Measurements from ENCODE around the gene FCGR1A. TPM values are rescaled to one million over a fixed set of nuclear protein-coding genes. Genes with fewer than 3 reads are reported as not detected.
"Not testable (repeated sequence)": the region's sequence is repeated elsewhere in the genome, so short reads cannot be mapped to it uniquely, and the experiment has no call there.

FCGR1A gene
- total RNA-seq, 4 donors from 2014 or later: 0.39 to 21.4 (median 8.6) TPM; not detected in 1

- not testable (repeated sequence) for H3K27me3 ChIP-seq, H3K9me3 ChIP-seq, H3K36me3 ChIP-seq, H3K4me3 ChIP-seq, ATAC-seq, H3K27ac ChIP-seq, H3K4me1 ChIP-seq
- WGBS, 2 donors (ENCODE audit: low coverage in 1 of 2): no CpG with 5 or more reads among the region's 2 CpGs
Measured at GRCh38 chr1:149762294-149762693, 20.2 kb upstream of the FCGR1A start.

GRCh38 chr1:149764087-149764800 is 18.2 kb upstream of the FCGR1A start:
- no CpG with 5 or more reads among the region's 1 CpG for WGBS, 2 donors (ENCODE audit: low coverage in 1 of 2)
- not testable (repeated sequence) for H3K36me3 ChIP-seq, H3K4me3 ChIP-seq, H3K27me3 ChIP-seq, H3K4me1 ChIP-seq, H3K27ac ChIP-seq, H3K9me3 ChIP-seq, ATAC-seq

- H3K4me3 ChIP-seq, H3K27ac ChIP-seq, H3K9me3 ChIP-seq, H3K27me3 ChIP-seq, ATAC-seq, H3K4me1 ChIP-seq, H3K36me3 ChIP-seq: not testable (repeated sequence)
- no CpG with 5 or more reads among the region's 1 CpG for WGBS, 2 donors (ENCODE audit: low coverage in 1 of 2)
Measured at GRCh38 chr1:149766241-149766640, 16.3 kb upstream of the FCGR1A start.

- not testable (repeated sequence) for H3K27ac ChIP-seq, H3K9me3 ChIP-seq, H3K4me3 ChIP-seq, ATAC-seq, H3K36me3 ChIP-seq, H3K27me3 ChIP-seq, H3K4me1 ChIP-seq
- no CpG with 5 or more reads among the region's 1 CpG for WGBS, 2 donors (ENCODE audit: low coverage in 1 of 2)
Measured at GRCh38 chr1:149769216-149769615, 13.3 kb upstream of the FCGR1A start.

- H3K36me3 ChIP-seq, H3K27ac ChIP-seq, H3K27me3 ChIP-seq, ATAC-seq, H3K9me3 ChIP-seq, H3K4me1 ChIP-seq, H3K4me3 ChIP-seq: not testable (repeated sequence)
- WGBS, 2 donors (ENCODE audit: low coverage in 1 of 2): 60% methylated on average over 2 to 3 of the region's 4 CpGs
Measured at GRCh38 chr1:149770661-149771060, 11.8 kb upstream of the FCGR1A start.

GRCh38 chr1:149771653-149772425 is 10.7 kb upstream of the FCGR1A start:
- WGBS, 2 donors (ENCODE audit: low coverage in 1 of 2): no CpG with 5 or more reads among the region's 4 CpGs
- H3K27me3 ChIP-seq, H3K9me3 ChIP-seq, H3K27ac ChIP-seq, H3K4me3 ChIP-seq, H3K36me3 ChIP-seq, H3K4me1 ChIP-seq: not testable (repeated sequence)
- ATAC-seq: peak; percentile 31

- 0 to 25% methylated on average over 1 of the region's 3 CpGs for WGBS, 2 donors (ENCODE audit: low coverage in 1 of 2)
- H3K4me1 ChIP-seq, ATAC-seq, H3K27ac ChIP-seq, H3K9me3 ChIP-seq, H3K27me3 ChIP-seq, H3K36me3 ChIP-seq, H3K4me3 ChIP-seq: not testable (repeated sequence)
Measured at GRCh38 chr1:149775510-149776147, 6.9 kb upstream of the FCGR1A start.

GRCh38 chr1:149777084-149777483 is 5.4 kb upstream of the FCGR1A start:
- WGBS, 2 donors (ENCODE audit: low coverage in 1 of 2): no CpG with 5 or more reads among the region's 3 CpGs
- ATAC-seq, H3K27ac ChIP-seq, H3K36me3 ChIP-seq, H3K27me3 ChIP-seq, H3K4me3 ChIP-seq, H3K9me3 ChIP-seq, H3K4me1 ChIP-seq: not testable (repeated sequence)

GRCh38 chr1:149778313-149778712 is 4.2 kb upstream of the FCGR1A start:
- not testable (repeated sequence) for H3K27ac ChIP-seq, H3K27me3 ChIP-seq, H3K4me1 ChIP-seq, H3K4me3 ChIP-seq, H3K9me3 ChIP-seq, ATAC-seq, H3K36me3 ChIP-seq
- WGBS, 2 donors (ENCODE audit: low coverage in 1 of 2): no CpG with 5 or more reads among the region's 1 CpG

- H3K27ac ChIP-seq, H3K4me1 ChIP-seq, H3K27me3 ChIP-seq, H3K9me3 ChIP-seq, ATAC-seq, H3K4me3 ChIP-seq, H3K36me3 ChIP-seq: not testable (repeated sequence)
- WGBS, 2 donors (ENCODE audit: low coverage in 1 of 2): 83% methylated on average over 2 of the region's 5 CpGs
Measured at GRCh38 chr1:149781413-149781984, 995 bp upstream of the FCGR1A start.

GRCh38 chr1:149783289-149783688 is 795 bp downstream of the FCGR1A start:
- not testable (repeated sequence) for H3K27me3 ChIP-seq, H3K36me3 ChIP-seq, H3K4me1 ChIP-seq, H3K4me3 ChIP-seq, ATAC-seq, H3K27ac ChIP-seq, H3K9me3 ChIP-seq
- no CpG with 5 or more reads among the region's 2 CpGs for WGBS, 2 donors (ENCODE audit: low coverage in 1 of 2)

- WGBS, 2 donors (ENCODE audit: low coverage in 1 of 2): no CpG with 5 or more reads among the region's 4 CpGs
- H3K27ac ChIP-seq, ATAC-seq, H3K27me3 ChIP-seq, H3K36me3 ChIP-seq, H3K4me1 ChIP-seq, H3K4me3 ChIP-seq, H3K9me3 ChIP-seq: not testable (repeated sequence)
Measured at GRCh38 chr1:149783868-149784267, 1.4 kb downstream of the FCGR1A start.

GRCh38 chr1:149787688-149788451 is 5.4 kb downstream of the FCGR1A start:
- not testable (repeated sequence) for H3K27me3 ChIP-seq, H3K9me3 ChIP-seq, H3K27ac ChIP-seq, H3K4me3 ChIP-seq, H3K4me1 ChIP-seq, H3K36me3 ChIP-seq
- ATAC-seq: peak; percentile 78
- no CpG with 5 or more reads among the region's 3 CpGs for WGBS, 2 donors (ENCODE audit: low coverage in 1 of 2)
